H9 (cell line): Measurements from ENCODE around the gene PLA2G4E. TPM values are rescaled to one million over a fixed set of nuclear protein-coding genes. Genes with fewer than 3 reads are reported as not detected.

Source experiments
- DNase-seq: peaks from one replicate; pipeline ENCODE4 v3.0.0-alpha.2; 2017
- H2AFZ ChIP-seq: one replicate; pipeline ENCODE4 v1.6.1; 2013; ENCODE audit warnings: mild to moderate bottlenecking, low read length, control low read depth, moderate library complexity
- H2AK5ac ChIP-seq: 2 replicates; pipeline ENCODE4 v1.6.1; 2013; ENCODE audit warnings: low read length, control low read depth, mixed read lengths; ENCODE audit not compliant: insufficient read length
- H2BK120ac ChIP-seq: one replicate; pipeline ENCODE4 v1.6.1; 2013; ENCODE audit warnings: low read depth, mild to moderate bottlenecking, low read length, control low read depth, inconsistent platforms; ENCODE audit not compliant: poor library complexity, severe bottlenecking
- H2BK12ac ChIP-seq: 2 replicates; pipeline ENCODE4 v1.6.1; 2013; ENCODE audit warnings: low read length, control low read depth, mixed read lengths, low read depth; ENCODE audit not compliant: insufficient read length
- H2BK15ac ChIP-seq: 2 replicates; pipeline ENCODE4 v1.6.1; 2013; ENCODE audit warnings: low read depth, low read length, control low read depth
- H2BK20ac ChIP-seq: one replicate; pipeline ENCODE4 v1.6.1; 2013; ENCODE audit warnings: low read depth, mild to moderate bottlenecking, low read length, control low read depth, inconsistent platforms; ENCODE audit not compliant: poor library complexity, severe bottlenecking
- H2BK5ac ChIP-seq: 2 replicates; pipeline ENCODE4 v1.6.1; 2013; ENCODE audit warnings: low read length, control low read depth, mixed read lengths; ENCODE audit not compliant: insufficient read length
- H3K14ac ChIP-seq: 2 replicates; pipeline ENCODE4 v1.6.1; 2013; ENCODE audit warnings: low read length, control low read depth; ENCODE audit not compliant: insufficient read depth
- H3K18ac ChIP-seq: 2 replicates; pipeline ENCODE4 v1.6.1; 2013; ENCODE audit warnings: low read depth, mild to moderate bottlenecking, mixed read lengths, low read length, control low read depth; ENCODE audit not compliant: insufficient read length
- H3K23ac ChIP-seq: 2 replicates; pipeline ENCODE4 v1.6.1; 2013; ENCODE audit warnings: low read length, control low read depth, mixed read lengths, low read depth; ENCODE audit not compliant: insufficient read length
- H3K23me2 ChIP-seq: 2 replicates; pipeline ENCODE4 v1.6.1; 2013; ENCODE audit warnings: low read depth, mild to moderate bottlenecking, mixed read lengths, low read length, control low read depth; ENCODE audit not compliant: insufficient read length, poor library complexity, severe bottlenecking
- H3K27ac ChIP-seq: 2 replicates; pipeline ENCODE4 v1.5.1; 2013; ENCODE audit warnings: low read length, control low read depth, mixed read lengths, low read depth; ENCODE audit not compliant: insufficient read length
- H3K27me3 ChIP-seq: 2 replicates; pipeline ENCODE4 v1.6.1; 2013; ENCODE audit warnings: low read length, control low read depth, inconsistent platforms; ENCODE audit not compliant: insufficient read depth
- H3K4ac ChIP-seq: 2 replicates; pipeline ENCODE4 v1.6.1; 2013; ENCODE audit warnings: low read depth, mild to moderate bottlenecking, control low read depth, inconsistent platforms, low read length, moderate library complexity
- H3K4me1 ChIP-seq: 2 replicates; pipeline ENCODE4 v1.6.1; 2013; ENCODE audit warnings: low read length, control low read depth, inconsistent platforms; ENCODE audit not compliant: insufficient read depth
- H3K4me2 ChIP-seq: 2 replicates; pipeline ENCODE4 v1.6.1; 2013; ENCODE audit warnings: low read length, control low read depth, mixed read lengths; ENCODE audit not compliant: insufficient read length, insufficient read depth
- H3K56ac ChIP-seq: 2 replicates; pipeline ENCODE4 v1.6.1; 2013; ENCODE audit warnings: low read depth, mild to moderate bottlenecking, mixed read lengths, low read length, control low read depth; ENCODE audit not compliant: insufficient read length
- H3K79me1 ChIP-seq: 2 replicates; pipeline ENCODE4 v1.6.1; 2013; ENCODE audit warnings: low read depth, mild to moderate bottlenecking, moderate library complexity, low read length, control low read depth, inconsistent platforms; ENCODE audit not compliant: insufficient read depth, poor library complexity, severe bottlenecking
- H3K79me2 ChIP-seq: 2 replicates; pipeline ENCODE4 v1.6.1; 2013; ENCODE audit warnings: low read length, control low read depth, inconsistent platforms; ENCODE audit not compliant: insufficient read depth
- H3K9ac ChIP-seq: 2 replicates; pipeline ENCODE4 v1.6.1; 2013; ENCODE audit warnings: low read length, control low read depth, mixed read lengths; ENCODE audit not compliant: insufficient read length; ENCODE audit errors: extremely low read depth
- H3K9me3 ChIP-seq: one replicate; pipeline ENCODE4 v1.6.1; 2013; ENCODE audit warnings: low read depth, low read length, inconsistent platforms; ENCODE audit not compliant: control insufficient read depth
- H3T11ph ChIP-seq: one replicate; pipeline ENCODE4 v1.6.1; 2013; ENCODE audit warnings: mild to moderate bottlenecking, low read length, control low read depth, inconsistent platforms
- H4K20me1 ChIP-seq: one replicate; pipeline ENCODE4 v1.6.1; 2013; ENCODE audit not compliant: control insufficient read depth, insufficient read length, insufficient read depth
- H4K5ac ChIP-seq: 2 replicates; pipeline ENCODE4 v1.6.1; 2013; ENCODE audit warnings: low read depth, mild to moderate bottlenecking, mixed read lengths, low read length, control low read depth; ENCODE audit not compliant: insufficient read length
- H4K8ac ChIP-seq: replicated peaks from 2 replicates; pipeline ENCODE4 v1.6.1; 2013; ENCODE audit warnings: low read length, control low read depth, mixed read lengths, low read depth; ENCODE audit not compliant: insufficient read length
- H4K91ac ChIP-seq: 2 replicates; pipeline ENCODE4 v1.6.1; 2013; ENCODE audit warnings: low read depth, mild to moderate bottlenecking, moderate library complexity, mixed read lengths, low read length, control low read depth; ENCODE audit not compliant: insufficient read length
- H3K27ac Mint-ChIP-seq, 3 experiments: 2 replicates in 2 of 3; 3 replicates in 1 of 3; pipeline ENCODE4 v1.8.0; 2020 to 2021; ENCODE audit warnings: mixed read lengths in 3 of 3, mild to moderate bottlenecking in 1 of 3, moderate library complexity in 1 of 3
- H3K27me3 Mint-ChIP-seq: 2 replicates; pipeline ENCODE4 v1.8.0; 2021; ENCODE audit warnings: low read depth, mild to moderate bottlenecking, moderate library complexity, mixed read lengths
- H3K36me3 Mint-ChIP-seq, 3 experiments: 2 replicates in 2 of 3; 3 replicates in 1 of 3; pipeline ENCODE4 v1.8.0; 2020 to 2021; ENCODE audit warnings: low read depth in 3 of 3, mixed read lengths in 3 of 3; ENCODE audit not compliant: insufficient read depth in 1 of 3
- H3K4me1 Mint-ChIP-seq, 2 experiments: 2 replicates each; pipeline ENCODE4 v1.8.0; 2020; ENCODE audit warnings: mixed read lengths in 2 of 2
- H3K4me3 Mint-ChIP-seq, 2 experiments: 2 replicates in 1 of 2; 3 replicates in 1 of 2; pipeline ENCODE4 v1.8.0; 2020 to 2021; ENCODE audit warnings: mild to moderate bottlenecking in 2 of 2, mixed read lengths in 2 of 2, moderate library complexity in 1 of 2
- H3K9me3 Mint-ChIP-seq, 2 experiments: 2 replicates in 1 of 2; 3 replicates in 1 of 2; pipeline ENCODE4 v1.8.0; 2020; ENCODE audit warnings: mild to moderate bottlenecking in 2 of 2, mixed read lengths in 2 of 2, moderate library complexity in 1 of 2
- WGBS: extraction: QIAGEN DNeasy Blood & Tissue Kit; methylation state at CpG from one replicate; pipeline ENCODE4 v1.1.7; 2013; ENCODE audit warnings: missing lambda C conversion rate, low lambda C conversion rate, mixed read lengths; ENCODE audit not compliant: insufficient read length; ENCODE audit errors: extremely low coverage; 5-methylcytosine and 5-hydroxymethylcytosine counted together
- total RNA-seq: library from RNA; stranded (reverse); gene quantifications from 2 replicates; pipeline ENCODE4 v1.2.1, GENCODE V29; 2021
- TF ChIP-seq, protein P1 (sequence below): fragments of 200-600 bp; sonication (generic); conservative IDR thresholded peaks from 3 replicates; pipeline ENCODE4 v1.8.0; 2021; ENCODE audit warnings: antibody characterized with exemption, mild to moderate bottlenecking

Gene PLA2G4E
- total RNA-seq, 1 experiment from 2014 or later, result not detected

DNA sequence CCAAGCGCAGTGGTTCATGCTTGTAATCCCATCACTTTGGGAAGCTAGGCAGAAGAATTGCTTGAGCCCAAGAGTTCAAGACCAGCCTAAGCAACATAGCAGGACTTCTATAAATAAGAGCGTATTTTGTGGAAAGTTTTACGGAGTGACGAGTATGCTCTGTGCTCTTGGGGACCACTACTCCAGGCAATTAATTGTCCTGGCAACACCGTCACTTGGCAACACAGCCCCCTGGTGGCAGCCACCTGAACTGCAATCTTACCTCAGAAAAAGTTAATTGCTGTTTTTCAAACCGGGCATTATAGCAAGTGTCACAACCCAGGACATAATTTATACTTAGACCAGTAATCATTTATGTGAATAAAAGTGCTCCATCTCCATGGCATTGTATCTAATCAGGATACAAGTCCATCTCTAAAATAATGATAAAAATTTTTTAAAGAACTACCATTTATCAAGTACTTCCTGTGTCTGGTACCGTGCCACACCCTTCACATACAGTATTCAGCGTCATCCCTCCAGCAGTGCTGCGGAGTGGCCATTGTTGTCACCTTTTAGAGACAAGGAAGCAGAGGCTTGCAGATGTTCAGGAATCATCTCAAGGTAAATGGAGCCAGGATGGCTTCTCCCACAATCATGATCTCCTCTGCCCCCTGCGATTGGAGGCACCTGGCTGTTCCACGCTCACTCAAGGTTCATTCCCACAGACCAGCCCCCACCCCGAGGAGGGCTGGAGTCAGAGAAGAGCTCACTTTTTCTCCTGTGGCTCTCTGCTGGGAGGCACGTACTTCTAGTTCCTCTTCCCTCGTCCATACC lies 39.0 kb upstream of the PLA2G4E start:
- H2BK120ac ChIP-seq, result no peak overlapping the region
- H3K79me2 ChIP-seq, result no peaks in the 10 kb centered on the region
- no peak overlapping the region for H2BK5ac ChIP-seq
- TF ChIP-seq, protein P1, sequence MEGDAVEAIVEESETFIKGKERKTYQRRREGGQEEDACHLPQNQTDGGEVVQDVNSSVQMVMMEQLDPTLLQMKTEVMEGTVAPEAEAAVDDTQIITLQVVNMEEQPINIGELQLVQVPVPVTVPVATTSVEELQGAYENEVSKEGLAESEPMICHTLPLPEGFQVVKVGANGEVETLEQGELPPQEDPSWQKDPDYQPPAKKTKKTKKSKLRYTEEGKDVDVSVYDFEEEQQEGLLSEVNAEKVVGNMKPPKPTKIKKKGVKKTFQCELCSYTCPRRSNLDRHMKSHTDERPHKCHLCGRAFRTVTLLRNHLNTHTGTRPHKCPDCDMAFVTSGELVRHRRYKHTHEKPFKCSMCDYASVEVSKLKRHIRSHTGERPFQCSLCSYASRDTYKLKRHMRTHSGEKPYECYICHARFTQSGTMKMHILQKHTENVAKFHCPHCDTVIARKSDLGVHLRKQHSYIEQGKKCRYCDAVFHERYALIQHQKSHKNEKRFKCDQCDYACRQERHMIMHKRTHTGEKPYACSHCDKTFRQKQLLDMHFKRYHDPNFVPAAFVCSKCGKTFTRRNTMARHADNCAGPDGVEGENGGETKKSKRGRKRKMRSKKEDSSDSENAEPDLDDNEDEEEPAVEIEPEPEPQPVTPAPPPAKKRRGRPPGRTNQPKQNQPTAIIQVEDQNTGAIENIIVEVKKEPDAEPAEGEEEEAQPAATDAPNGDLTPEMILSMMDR, result peak; percentile 94
- no peak overlapping the region for H3T11ph ChIP-seq
- no peak overlapping the region for H3K9ac ChIP-seq
- WGBS, result no CpG with 5 or more reads among the region's 14 CpGs
- H3K27ac ChIP-seq, result no peak overlapping the region
- Mint-ChIP-seq H3K36me3 (no peaks in the 10 kb centered on the region), H3K4me1 (peaks cover 4 to 10% of the 10 kb centered on the region in 2 experiments), H3K4me3 (no peak overlapping the region), H3K27ac (no peak overlapping the region), H3K9me3 (no peaks in the 10 kb centered on the region; a peak in 2 of 5 replicates), H3K27me3 (peaks cover 16% of the 10 kb centered on the region)
- H3K27me3 ChIP-seq, result no peaks in the 10 kb centered on the region
- H2BK12ac ChIP-seq, result no peak overlapping the region
- no peaks in the 10 kb centered on the region for H3K79me1 ChIP-seq
- no peak overlapping the region for H3K14ac ChIP-seq
- no peak overlapping the region for H2BK20ac ChIP-seq
- no peaks in the 10 kb centered on the region for H3K9me3 ChIP-seq
- no peak overlapping the region for H4K91ac ChIP-seq
- no peaks in the 10 kb centered on the region for H4K20me1 ChIP-seq
- H2AFZ ChIP-seq, result no peak overlapping the region
- no peak overlapping the region for H3K18ac ChIP-seq
- peak; percentile 68 for DNase-seq
- H3K4me2 ChIP-seq, result no peak overlapping the region
- H3K56ac ChIP-seq, result no peak overlapping the region
- no peak overlapping the region for H2BK15ac ChIP-seq
- peaks cover 3% of the 10 kb centered on the region for H3K23me2 ChIP-seq
- no peak overlapping the region for H4K5ac ChIP-seq
- H2AK5ac ChIP-seq, result no peak overlapping the region
- H3K23ac ChIP-seq, result no peak overlapping the region
- H4K8ac ChIP-seq, result no peak overlapping the region
- no peak overlapping the region for H3K4ac ChIP-seq
- H3K4me1 ChIP-seq, result no peaks in the 10 kb centered on the region
